Right lobe of liver (tissue), 6 donors: ENCODE data around the gene CRHBP. TPM values are rescaled to one million over a fixed set of nuclear protein-coding genes. Genes with fewer than 3 reads are reported as not detected.

ENCODE experiments used
- ATAC-seq, 4 donors: fragments of 200-7000 bp; cut with Tn5 transposase; one replicate each; pipeline ENCODE4 v1.9.1; 2020; ENCODE audit warnings: mild to moderate bottlenecking in 4 of 4, moderate library complexity in 4 of 4
- DNase-seq, 3 donors: peaks; one replicate each; pipeline ENCODE4 v3.0.0-alpha.2; 2020
- H3K27ac ChIP-seq, 3 donors: fragments of 200-600 bp; one replicate each; pipeline ENCODE4 v1.8.0; 2022
- H3K27me3 ChIP-seq, 2 donors: fragments of 200-600 bp; one replicate each; pipeline ENCODE4 v1.8.0; 2022
- H3K36me3 ChIP-seq, 4 donors: fragments of 200-600 bp; sonication (generic) in 1 of 4; one replicate each; pipeline versions ENCODE4 v1.5.1 to v1.8.0; 2017 to 2022; ENCODE audit warnings: control low read depth in 1 of 4
- H3K4me1 ChIP-seq, 4 donors: fragments of 200-600 bp; sonication (generic) in 1 of 4; one replicate each; pipeline versions ENCODE4 v1.5.1 to v1.8.0; 2017 to 2022; ENCODE audit warnings: control low read depth in 1 of 4
- H3K4me3 ChIP-seq, 3 donors: fragments of 200-600 bp; one replicate each; pipeline ENCODE4 v1.8.0; 2022
- H3K9me3 ChIP-seq, 4 donors: fragments of 200-600 bp; sonication (generic) in 1 of 4; one replicate each; pipeline versions ENCODE4 v1.5.1 to v1.8.0; 2017 to 2022; ENCODE audit warnings: control low read depth in 1 of 4
- CTCF ChIP-seq, 4 donors: fragments of 200-600 bp in 3 of 4; fragments of 450-650 bp in 1 of 4; IDR thresholded peaks; one replicate each; pipeline versions ENCODE4 v1.5.1 to v1.8.0; 2016 to 2022; ENCODE audit warnings: antibody characterized with exemption in 4 of 4, mild to moderate bottlenecking in 2 of 4
- POLR2A ChIP-seq: fragments of 450-650 bp; IDR thresholded peaks from one replicate; pipeline ENCODE4 v1.6.1; 2017; ENCODE audit warnings: antibody characterized with exemption, mild to moderate bottlenecking
- WGBS: methylation state at CpG from one replicate; pipeline ENCODE4 v1.1.6; 2018; ENCODE audit warnings: low coverage, low lambda C conversion rate; ENCODE audit not compliant: insufficient coverage; ENCODE audit errors: missing lambda C conversion rate; 5-methylcytosine and 5-hydroxymethylcytosine counted together
- intact Hi-C, 2 donors: fragments of 100-400 bp; cut with DNase I; formaldehyde crosslinking; loops; one replicate each; pipeline versions ENCODE4 v1.11.2 to v1.14.1; 2022
- total RNA-seq, 6 experiments: library from RNA; depleted of rRNA in 2 of 6; stranded (reverse); fragments of >200 nt in 2 of 6; fragmentation: NEBNext Ultra II Directional in 3 of 6; extraction: Animal tissue kit (Norgen Biotek cat#: 25700) in 3 of 6; gene quantifications; one replicate each; pipeline versions ENCODE4 v1.1.0 to v1.2.4, GENCODE V29; 2016 to 2023
- donor health status: DM: no; HTN: yes; CAD: no.
- donor health status: DM: no; HTN: no; CAD: no.
- donor health status: DM: no; HTN: no; CAD: no.
- donor health status: DM: no; HTN: yes; CAD: no.
- donor health status: DM: no; HTN: yes; CAD: no.

Gene CRHBP
- total RNA-seq, 6 experiments from 2014 or later, result 19.2 to 130 (median 40.6) TPM

DNA sequence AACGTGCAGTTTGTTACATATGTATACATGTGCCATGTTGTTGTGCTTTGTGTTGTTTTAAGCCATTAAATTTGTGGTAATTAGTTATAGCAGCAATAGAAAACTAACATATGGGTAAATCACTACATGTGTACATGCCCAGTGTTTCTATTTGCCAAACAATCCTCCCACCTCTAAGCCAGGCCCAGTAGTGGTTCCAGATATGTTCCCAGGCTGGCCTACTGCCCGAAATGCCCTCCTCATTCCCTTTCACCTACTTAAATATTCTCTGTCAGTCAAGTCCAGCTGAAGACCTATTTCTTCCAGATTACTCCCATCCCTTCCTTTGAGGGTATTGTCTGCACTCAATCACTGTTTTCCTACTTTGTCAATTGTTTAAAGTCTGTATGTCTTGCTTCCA is 53.3 kb downstream of the CRHBP start:
- Histone ChIP-seq H3K27me3 (no peaks in the 10 kb centered on the region), H3K36me3 (no peaks in the 10 kb centered on the region), H3K4me1 (no peaks in the 10 kb centered on the region), H3K27ac (no peak overlapping the region), H3K9me3 (no peaks in the 10 kb centered on the region), H3K4me3 (no peak overlapping the region)
- no peak for TF ChIP-seq POLR2A
- TF ChIP-seq CTCF (IDR thresholded peaks at IDR 0.05), result no peak
- 50% methylated on average over 2 of the region's 2 CpGs for WGBS
- DNase-seq (no peak), ATAC-seq (peak in 1 of 4 donors; percentile 32)
- intact Hi-C loops, result no loop called here

- H3K27ac ChIP-seq, result no peak overlapping the region
- 81% methylated on average over 3 of the region's 3 CpGs for WGBS
- intact Hi-C loops, result no loop called here
These were observed 55.6 kb downstream of the CRHBP start for GRCh38 chr5:77008413-77008812.

DNA sequence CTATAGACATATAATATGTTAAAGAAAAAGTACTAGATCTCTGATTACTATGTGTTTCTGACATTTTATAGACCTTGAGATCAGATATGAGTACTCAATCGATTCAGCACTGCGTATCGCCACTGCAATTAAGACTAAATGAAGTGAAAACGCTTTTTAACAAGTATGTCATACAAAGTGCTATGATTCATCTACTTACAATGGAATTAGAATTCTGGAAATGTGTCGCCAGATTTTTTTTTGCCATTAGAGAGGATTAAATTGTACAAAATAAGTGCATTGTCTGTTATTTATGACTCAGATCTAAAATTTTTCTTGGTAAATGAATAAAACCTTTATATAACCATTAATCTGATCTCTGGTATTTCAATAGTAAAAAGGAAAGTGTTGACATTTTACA is 57.4 kb downstream of the CRHBP start:
- H3K27ac ChIP-seq, result no peak overlapping the region
- no peaks in the 10 kb centered on the region for H3K27me3 ChIP-seq
- no peak overlapping the region for H3K4me3 ChIP-seq
- TF ChIP-seq POLR2A (no peak), CTCF (IDR thresholded peaks at IDR 0.05) (no peak)
- 88% methylated on average over 5 of the region's 5 CpGs for WGBS
- no peaks in the 10 kb centered on the region for H3K9me3 ChIP-seq
- H3K4me1 ChIP-seq, result no peaks in the 10 kb centered on the region
- intact Hi-C loops, result loop anchor here (10.0 kb wide), 2 partner anchors 135 to 145 kb away; no protein-coding TSS in a partner anchor
- ATAC-seq (no peak), DNase-seq (no peak)
- no peaks in the 10 kb centered on the region for H3K36me3 ChIP-seq

More at GRCh38 chr5:77008413-77008812, 55.6 kb downstream of the CRHBP start:
- Histone ChIP-seq H3K9me3 (no peaks in the 10 kb centered on the region), H3K4me3 (no peak overlapping the region), H3K4me1 (no peaks in the 10 kb centered on the region), H3K36me3 (no peaks in the 10 kb centered on the region), H3K27me3 (no peaks in the 10 kb centered on the region)
- ATAC-seq (no peak), DNase-seq (no peak)
- TF ChIP-seq CTCF (IDR thresholded peaks at IDR 0.05) (no peak), POLR2A (no peak)

GRCh38 chr5:77011498-77011897 is 58.7 kb downstream of the CRHBP start:
- Histone ChIP-seq H3K9me3 (no peaks in the 10 kb centered on the region), H3K4me1 (no peaks in the 10 kb centered on the region), H3K36me3 (no peaks in the 10 kb centered on the region), H3K27me3 (no peaks in the 10 kb centered on the region), H3K4me3 (no peak overlapping the region), H3K27ac (no peak overlapping the region)
- no peak for ATAC-seq
- TF ChIP-seq POLR2A (no peak), CTCF (IDR thresholded peaks at IDR 0.05) (no peak)
- intact Hi-C loops, result loop anchor here (10.0 kb wide), 2 partner anchors 137 to 147 kb away; no protein-coding TSS in a partner anchor
- 88% methylated on average over 5 of the region's 5 CpGs for WGBS
- DNase-seq, result no peak

DNA sequence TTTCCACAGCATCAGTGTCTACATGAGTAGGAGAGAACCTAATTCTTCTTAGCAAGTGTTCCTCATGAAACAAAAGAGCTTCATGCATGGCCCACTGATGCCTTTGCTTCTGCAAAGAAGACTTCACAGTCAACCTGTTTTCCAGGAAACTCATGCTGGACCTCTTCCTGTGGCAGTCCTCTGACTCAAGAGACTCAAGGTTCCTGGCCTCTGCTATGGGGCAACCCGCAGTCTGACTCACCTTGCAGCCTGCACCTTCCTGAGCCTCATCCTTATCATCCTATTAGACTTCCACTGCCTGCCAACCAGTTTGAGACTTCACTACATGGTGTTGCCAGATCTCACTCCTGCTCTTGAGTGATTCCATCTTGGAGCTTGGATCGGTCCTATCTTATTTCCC is 59.8 kb downstream of the CRHBP start:
- no peak for TF ChIP-seq CTCF (IDR thresholded peaks at IDR 0.05)
- TF ChIP-seq POLR2A, result no peak
- WGBS, result 76% methylated on average over 2 of the region's 2 CpGs

More for the DNA sequence above, 59.8 kb downstream of the CRHBP start:
- H3K9me3 ChIP-seq, result no peaks in the 10 kb centered on the region
- no peak overlapping the region for H3K4me3 ChIP-seq
- ATAC-seq, result no peak
- no peak overlapping the region for H3K27ac ChIP-seq
- no peaks in the 10 kb centered on the region for H3K27me3 ChIP-seq
- intact Hi-C loops, result loop anchor here (10.0 kb wide), 2 partner anchors 138 to 148 kb away; no protein-coding TSS in a partner anchor
- H3K4me1 ChIP-seq, result peaks cover 0 to 2% (median 0%) of the 10 kb centered on the region in 4 donors
- no peak for DNase-seq
- H3K36me3 ChIP-seq, result no peaks in the 10 kb centered on the region
